PC-3 (cell line): ENCODE data around the gene EMILIN2. TPM values are rescaled to one million over a fixed set of nuclear protein-coding genes. Genes with fewer than 3 reads are reported as not detected.
"Not testable (repeated sequence)": the region's sequence is repeated elsewhere in the genome, so short reads cannot be mapped to it uniquely, and the experiment has no call there.

Experiments
- ATAC-seq: fragments of 200-7000 bp; cut with Tn5 transposase; 2 replicates; pipeline ENCODE4 v1.9.1; 2020; ENCODE audit warnings: mild to moderate bottlenecking, moderate library complexity
- BruUV-seq: library from RNA; stranded (reverse); fragments of 400-500 nt; replicated peaks from 2 replicates; lab custom pipeline; 2021; lab: Mats Ljungman, UMichigan
- CTCF ChIA-PET: fragments of 300-600 bp; sonication (Branson Sonifier 250); formaldehyde crosslinking; loops from one replicate; lab custom pipeline; 2022; ENCODE audit warnings: antibody characterized with exemption; lab: Charles Lee
- POLR2A ChIA-PET: fragments of 300-600 bp; sonication (Branson Sonifier 250); formaldehyde crosslinking; loops from one replicate; lab custom pipeline; 2022; ENCODE audit warnings: antibody characterized with exemption; ENCODE audit not compliant: unreplicated experiment; lab: Charles Lee
- DNase-seq: peaks from one replicate; pipeline ENCODE4 v3.0.0-alpha.2; 2015
- H2AFZ ChIP-seq: fragments of 300-600 bp; sonication (generic); 2 replicates; pipeline ENCODE4 v1.6.0; 2016; ENCODE audit warnings: antibody characterized with exemption, low read length
- H3F3A ChIP-seq: fragments of 300-600 bp; sonication (generic); one replicate; pipeline ENCODE4 v1.6.0; 2017; ENCODE audit warnings: antibody characterized with exemption, low read length, control low read depth, mild to moderate bottlenecking; ENCODE audit not compliant: unreplicated experiment
- H3K27ac ChIP-seq: fragments of 300-600 bp; sonication (generic); 2 replicates; pipeline ENCODE4 v1.5.1; 2016; ENCODE audit warnings: mild to moderate bottlenecking, low read length
- H3K27me3 ChIP-seq: fragments of 300-600 bp; sonication (generic); 2 replicates; pipeline ENCODE4 v1.6.1; 2016; ENCODE audit warnings: low read length, mixed read lengths
- H3K36me3 ChIP-seq: fragments of 300-600 bp; sonication (generic); 2 replicates; pipeline ENCODE4 v1.6.1; 2016; ENCODE audit warnings: low read depth, mixed run types, low read length, mixed read lengths
- H3K4me1 ChIP-seq: fragments of 300-600 bp; sonication (generic); 2 replicates; pipeline ENCODE4 v1.5.1; 2016; ENCODE audit warnings: low read length; ENCODE audit not compliant: insufficient read depth
- H3K4me2 ChIP-seq: fragments of 300-600 bp; sonication (generic); 2 replicates; pipeline ENCODE4 v1.6.0; 2016; ENCODE audit warnings: low read length
- H3K4me3 ChIP-seq: fragments of 300-600 bp; sonication (generic); 2 replicates; pipeline ENCODE4 v1.5.1; 2016; ENCODE audit warnings: mild to moderate bottlenecking, low read length, mixed read lengths
- H3K79me2 ChIP-seq: fragments of 300-600 bp; sonication (generic); 2 replicates; pipeline ENCODE4 v1.6.1; 2017; ENCODE audit warnings: low read length, mixed read lengths
- H3K9ac ChIP-seq: fragments of 300-600 bp; sonication (generic); 2 replicates; pipeline ENCODE4 v1.6.0; 2016; ENCODE audit warnings: mild to moderate bottlenecking, low read length
- H3K9me2 ChIP-seq: fragments of 300-600 bp; sonication (generic); replicated peaks from 2 replicates; pipeline ENCODE4 v1.6.1; 2016; ENCODE audit warnings: mixed run types, low read length, mixed read lengths
- H3K9me3 ChIP-seq: fragments of 300-600 bp; sonication (generic); 2 replicates; pipeline ENCODE4 v1.6.1; 2016; ENCODE audit warnings: low read length, mixed read lengths
- H4K20me1 ChIP-seq: fragments of 300-600 bp; sonication (generic); 2 replicates; pipeline ENCODE4 v1.6.1; 2016; ENCODE audit warnings: low read length, mixed read lengths
- CTCF ChIP-seq: fragments of 300-600 bp; sonication (generic); conservative IDR thresholded peaks from 2 replicates; pipeline ENCODE4 v1.5.1; 2017; ENCODE audit warnings: antibody characterized with exemption, low read depth, mild to moderate bottlenecking, low read length
- EZH2 ChIP-seq: fragments of 300-600 bp; sonication (generic); IDR thresholded peaks from one replicate; pipeline ENCODE4 v1.6.1; 2017; ENCODE audit warnings: antibody characterized with exemption, mild to moderate bottlenecking, low read length; ENCODE audit not compliant: unreplicated experiment
- EZH2phosphoT487 ChIP-seq: fragments of 300-600 bp; sonication (generic); IDR thresholded peaks from 2 replicates; pipeline ENCODE4 v1.6.1; 2018; ENCODE audit warnings: mild to moderate bottlenecking, antibody characterized with exemption, low read length, borderline replicate concordance
- intact Hi-C: fragments of 100-400 bp; cut with micrococcal nuclease; formaldehyde crosslinking; loops from 2 replicates; pipeline ENCODE4 v1.9.0; 2023
- total RNA-seq: library from RNA; depleted of rRNA; stranded (reverse); fragments of >200 nt; gene quantifications from 2 replicates; pipeline ENCODE4 v1.2.3, GENCODE V29; 2014

The EMILIN2 gene
- total RNA-seq, 1 experiment from 2014 or later, result 17.1 TPM

- intact Hi-C loops, result no loop called here
- Histone ChIP-seq H4K20me1 (no peaks in the 10 kb centered on the region), H3K4me1 (no peaks in the 10 kb centered on the region), H3K9ac (no peak overlapping the region), H3K9me3 (no peaks in the 10 kb centered on the region), H3F3A (no peaks in the 10 kb centered on the region), H3K4me3 (no peak overlapping the region), H3K79me2 (no peaks in the 10 kb centered on the region), H3K27me3 (no peaks in the 10 kb centered on the region), H3K36me3 (peaks cover 34% of the 10 kb centered on the region), H2AFZ (no peak overlapping the region), H3K4me2 (no peak overlapping the region), H3K27ac (no peak overlapping the region), H3K9me2 (no peaks in the 10 kb centered on the region)
- no TSS peak for BruUV-seq
- DNase-seq (no peak), ATAC-seq (peak; percentile 94)
- TF ChIP-seq EZH2phosphoT487 (no peak), EZH2 (no peak), CTCF (no peak)
- POLR2A ChIA-PET, result interaction anchor here (0.7 kb wide), 1 partner anchor 91 kb away, joined by 5 read pairs; no protein-coding TSS in a partner anchor
- CTCF ChIA-PET, result no interaction called here
These were observed 47.4 kb upstream of the EMILIN2 start for GRCh38 chr18:2799369-2799768.

DNA sequence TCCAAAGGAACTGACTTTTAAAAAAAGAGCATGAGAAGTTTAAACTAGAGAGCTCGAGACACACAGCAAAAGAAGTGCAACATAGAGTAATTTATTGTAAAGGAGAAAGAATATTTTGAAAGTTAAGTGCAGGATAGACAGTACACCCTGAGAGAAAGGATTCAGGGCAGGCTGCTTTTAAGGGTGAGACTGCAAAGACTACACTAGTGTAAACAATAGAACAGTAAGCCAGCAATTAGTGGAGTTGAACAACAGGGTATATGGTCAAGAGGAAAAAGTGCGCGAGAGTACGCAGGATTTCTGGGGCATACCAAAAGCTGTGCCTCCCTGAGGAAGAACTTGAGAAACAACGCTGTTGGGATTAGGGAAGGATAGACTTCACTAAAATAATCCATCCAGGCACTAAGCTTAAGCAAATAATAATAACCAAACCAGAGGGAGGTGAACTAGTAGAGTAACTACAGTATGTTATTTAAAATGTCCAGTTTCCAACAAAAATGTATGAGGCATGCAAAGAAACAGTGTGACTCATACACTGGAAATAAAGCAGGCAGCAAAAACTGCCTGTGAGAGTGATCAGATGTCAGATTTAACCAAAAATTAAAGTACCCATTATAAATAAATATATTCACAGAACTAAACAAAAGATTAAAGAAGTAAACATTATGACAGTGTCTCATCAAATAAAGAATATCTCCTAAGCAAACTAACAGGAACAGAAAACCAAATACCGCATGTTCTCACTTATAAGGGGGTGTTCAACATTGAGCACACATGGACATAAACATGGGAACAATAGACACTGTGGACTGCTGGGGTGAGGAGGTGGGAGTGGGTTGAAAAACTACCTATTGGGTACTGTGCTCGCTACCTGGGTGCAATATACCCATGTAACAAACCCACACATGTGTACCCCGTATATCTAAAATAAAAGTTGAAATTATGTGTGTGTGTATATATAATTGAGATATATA is 40.5 kb upstream of the EMILIN2 start:
- ChIA-PET POLR2A (no interaction called here), CTCF (no interaction called here)
- Histone ChIP-seq H3K9ac (no peak overlapping the region), H3K36me3 (peaks cover 19% of the 10 kb centered on the region), H3K4me1 (peaks cover 8% of the 10 kb centered on the region; the same call in 1 of the 2 replicates), H3K79me2 (no peaks in the 10 kb centered on the region), H3K9me2 (no peaks in the 10 kb centered on the region), H3F3A (no peaks in the 10 kb centered on the region), H3K27ac (no peak overlapping the region), H3K9me3 (no peaks in the 10 kb centered on the region), H3K27me3 (no peaks in the 10 kb centered on the region), H3K4me2 (no peak overlapping the region), H3K4me3 (no peak overlapping the region), H2AFZ (no peak overlapping the region), H4K20me1 (no peaks in the 10 kb centered on the region)
- ATAC-seq, result peak; percentile 91
- BruUV-seq, result no TSS peak
- intact Hi-C loops, result loop anchor here (10.0 kb wide), 1 partner anchor 99 kb away; no protein-coding TSS in a partner anchor
- DNase-seq, result peak; percentile 23
- TF ChIP-seq CTCF, result no peak
- no peak for TF ChIP-seq EZH2
- TF ChIP-seq EZH2phosphoT487, result no peak

DNA sequence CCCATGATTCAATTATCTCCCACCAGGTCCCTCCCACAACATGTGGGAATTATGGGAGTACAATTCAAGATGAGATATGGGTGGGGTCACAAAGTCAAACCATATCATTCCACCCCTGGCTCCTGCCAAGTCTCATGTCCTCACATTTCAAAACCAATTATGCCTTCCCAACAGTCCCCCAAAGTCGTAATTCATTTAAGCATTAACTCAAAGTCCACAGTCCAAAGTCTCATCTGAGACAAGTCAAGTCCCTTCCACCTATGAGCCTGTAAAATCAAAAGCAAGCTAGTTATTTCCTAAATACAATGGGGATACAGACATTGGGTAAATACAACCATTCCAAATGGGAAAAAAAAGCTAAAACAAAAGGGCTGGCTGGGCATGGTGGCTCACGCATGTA is 38.2 kb upstream of the EMILIN2 start:
- POLR2A ChIA-PET, H3K79me2 ChIP-seq, H3K27ac ChIP-seq, H3K4me2 ChIP-seq, H3K9me2 ChIP-seq, H3K9me3 ChIP-seq, H3K4me1 ChIP-seq, H3F3A ChIP-seq, CTCF ChIA-PET, ATAC-seq, H2AFZ ChIP-seq, H3K9ac ChIP-seq, H4K20me1 ChIP-seq, H3K4me3 ChIP-seq, H3K27me3 ChIP-seq, BruUV-seq, DNase-seq: not testable (repeated sequence)
- peaks cover 11% of the 10 kb centered on the region for H3K36me3 ChIP-seq
- intact Hi-C loops, result loop anchor here (10.0 kb wide), 1 partner anchor 96 kb away; no protein-coding TSS in a partner anchor

- H3F3A ChIP-seq, H3K27ac ChIP-seq, CTCF ChIA-PET, H4K20me1 ChIP-seq, BruUV-seq, POLR2A ChIA-PET, H3K9me2 ChIP-seq, H3K9ac ChIP-seq, DNase-seq, H3K9me3 ChIP-seq, H3K27me3 ChIP-seq, H3K4me2 ChIP-seq, H2AFZ ChIP-seq, ATAC-seq, H3K4me3 ChIP-seq, H3K4me1 ChIP-seq, H3K79me2 ChIP-seq, H3K36me3 ChIP-seq: not testable (repeated sequence)
- intact Hi-C loops, result loop anchor here (10.0 kb wide), 1 partner anchor 95 kb away; no protein-coding TSS in a partner anchor
These were observed 37.1 kb upstream of the EMILIN2 start for GRCh38 chr18:2809666-2810183.
